Pancreas (tissue), 10 donors: ENCODE results near the gene ZNF620. TPM values are rescaled to one million over a fixed set of nuclear protein-coding genes. Genes with fewer than 3 reads are reported as not detected.
"Not testable (repeated sequence)": the region's sequence is repeated elsewhere in the genome, so short reads cannot be mapped to it uniquely, and the experiment has no call there.

Source experiments
- ATAC-seq, 4 donors: fragments of 200-7000 bp; cut with Tn5 transposase; one replicate each; pipeline versions ENCODE4 v1.8.0 to v1.9.1; 2020; ENCODE audit warnings: mild to moderate bottlenecking in 4 of 4, moderate library complexity in 4 of 4
- DNase-seq, 6 donors: peaks; one replicate each; pipeline ENCODE4 v3.0.0-alpha.2; 2020
- FAIRE-seq: peaks from 2 replicates; lab custom pipeline; 2012; peaks lifted over from hg19 to GRCh38; lab: Jason Lieb, UNC
- H3K27ac ChIP-seq, 4 donors: fragments of 200-600 bp; sonication (generic); 1 replicate in 3 of 4; 2 replicates in 1 of 4; pipeline versions ENCODE4 v1.5.0 to v1.8.0; 2020
- H3K27me3 ChIP-seq, 4 donors: fragments of 200-600 bp; one replicate each; pipeline ENCODE4 v1.8.0; 2021
- H3K36me3 ChIP-seq, 3 donors: fragments of 200-600 bp; sonication (generic) in 1 of 3; one replicate each; pipeline versions ENCODE4 v1.5.0 to v1.8.0; 2020 to 2021
- H3K4me1 ChIP-seq, 3 donors: fragments of 200-600 bp; one replicate each; pipeline ENCODE4 v1.8.0; 2021
- H3K4me3 ChIP-seq, 4 donors: fragments of 200-600 bp; sonication (generic) in 2 of 4; one replicate each; pipeline versions ENCODE4 v1.5.0 to v1.8.0; 2020 to 2021
- H3K9me3 ChIP-seq, 4 donors: fragments of 200-600 bp; one replicate each; pipeline ENCODE4 v1.8.0; 2021
- WGBS, 2 donors: extraction: QIAGEN DNeasy Blood & Tissue Kit; methylation state at CpG; one replicate each; pipeline ENCODE4 v1.1.7; 2013; 5-methylcytosine and 5-hydroxymethylcytosine counted together
- intact Hi-C, 3 donors: fragments of 100-400 bp; cut with DNase I; formaldehyde crosslinking; loops; one replicate each; pipeline versions ENCODE4 v1.11.1 to v1.14.2; 2022
- polyA plus RNA-seq, 2 donors: library from polyadenylated mRNA; stranded (reverse); fragments of 200-250 nt; gene quantifications; one replicate each; pipeline ENCODE4 v1.2.3, GENCODE V29; 2013
- total RNA-seq, 6 donors: library from RNA; stranded (reverse); fragmentation: NEBNext Ultra II Directional in 4 of 6; extraction: Animal tissue kit (Norgen Biotek cat#: 25700) in 4 of 6; gene quantifications; one replicate each; pipeline versions ENCODE4 v1.2.1 to v1.2.4, GENCODE V29; 2021 to 2023
- TF ChIP-seq, protein P1 (sequence below), 4 donors: fragments of 200-600 bp; sonication (generic) in 3 of 4; IDR thresholded peaks; one replicate each; pipeline versions ENCODE4 v1.5.0 to v1.8.0; 2021; ENCODE audit warnings: antibody characterized with exemption in 4 of 4
- donor health status: healthy with polysubstance abuse.
- donor health status: DM: no; HTN: no; CAD: no; lungs with moderate emphysema.
- donor health status: DM: no; HTN: no; CAD: no.
- donor health status: control.
- donor health status: control.
- donor health status: Bipolar disorder and iron deficiency.
- donor health status: DM: yes; HTN: yes; CAD: no.
- donor health status: DM: no; HTN: no; CAD: no.
- donor health status: DM: no; HTN: no; CAD: no.
- donor health status: DM: yes; HTN: yes; CAD: no.

The ZNF620 gene
- total and polyA plus RNA-seq, 8 donors: 1.9 to 5.0 (median 3.1) TPM

DNA sequence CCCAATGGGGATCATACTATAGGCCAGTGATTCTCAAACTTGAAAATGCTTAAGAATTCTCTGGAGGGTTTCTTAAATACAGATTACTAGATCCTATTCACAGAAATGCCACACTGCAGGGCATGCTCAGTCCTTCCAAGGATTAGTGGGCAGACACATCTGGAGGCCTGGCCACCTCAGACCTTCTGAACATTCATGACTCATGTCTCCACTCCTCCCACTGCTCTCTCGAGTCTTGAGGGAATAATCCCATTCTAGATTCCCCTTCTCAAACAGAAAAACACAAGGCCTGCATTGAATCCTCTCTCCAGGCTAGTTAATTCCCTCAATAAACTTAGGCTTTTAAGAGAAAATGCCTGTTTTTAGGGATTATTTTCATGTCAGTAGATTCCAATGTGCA, 41.0 kb downstream of the ZNF620 start:
- TF ChIP-seq, protein P1, sequence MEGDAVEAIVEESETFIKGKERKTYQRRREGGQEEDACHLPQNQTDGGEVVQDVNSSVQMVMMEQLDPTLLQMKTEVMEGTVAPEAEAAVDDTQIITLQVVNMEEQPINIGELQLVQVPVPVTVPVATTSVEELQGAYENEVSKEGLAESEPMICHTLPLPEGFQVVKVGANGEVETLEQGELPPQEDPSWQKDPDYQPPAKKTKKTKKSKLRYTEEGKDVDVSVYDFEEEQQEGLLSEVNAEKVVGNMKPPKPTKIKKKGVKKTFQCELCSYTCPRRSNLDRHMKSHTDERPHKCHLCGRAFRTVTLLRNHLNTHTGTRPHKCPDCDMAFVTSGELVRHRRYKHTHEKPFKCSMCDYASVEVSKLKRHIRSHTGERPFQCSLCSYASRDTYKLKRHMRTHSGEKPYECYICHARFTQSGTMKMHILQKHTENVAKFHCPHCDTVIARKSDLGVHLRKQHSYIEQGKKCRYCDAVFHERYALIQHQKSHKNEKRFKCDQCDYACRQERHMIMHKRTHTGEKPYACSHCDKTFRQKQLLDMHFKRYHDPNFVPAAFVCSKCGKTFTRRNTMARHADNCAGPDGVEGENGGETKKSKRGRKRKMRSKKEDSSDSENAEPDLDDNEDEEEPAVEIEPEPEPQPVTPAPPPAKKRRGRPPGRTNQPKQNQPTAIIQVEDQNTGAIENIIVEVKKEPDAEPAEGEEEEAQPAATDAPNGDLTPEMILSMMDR (IDR thresholded peaks at IDR 0.05): no peak
- WGBS, 2 donors: 47 to 76% methylated on average over 1 of the region's 1 CpG
- H3K36me3 ChIP-seq: no peaks in the 10 kb centered on the region
- no peak overlapping the region for H3K27ac ChIP-seq
- H3K27me3 ChIP-seq: no peaks in the 10 kb centered on the region
- ATAC-seq (no peak), DNase-seq (no peak), FAIRE-seq (no peak)
- H3K4me1 ChIP-seq: no peaks in the 10 kb centered on the region
- intact Hi-C loops: no loop called here
- no peak overlapping the region for H3K4me3 ChIP-seq
- no peaks in the 10 kb centered on the region for H3K9me3 ChIP-seq

DNA sequence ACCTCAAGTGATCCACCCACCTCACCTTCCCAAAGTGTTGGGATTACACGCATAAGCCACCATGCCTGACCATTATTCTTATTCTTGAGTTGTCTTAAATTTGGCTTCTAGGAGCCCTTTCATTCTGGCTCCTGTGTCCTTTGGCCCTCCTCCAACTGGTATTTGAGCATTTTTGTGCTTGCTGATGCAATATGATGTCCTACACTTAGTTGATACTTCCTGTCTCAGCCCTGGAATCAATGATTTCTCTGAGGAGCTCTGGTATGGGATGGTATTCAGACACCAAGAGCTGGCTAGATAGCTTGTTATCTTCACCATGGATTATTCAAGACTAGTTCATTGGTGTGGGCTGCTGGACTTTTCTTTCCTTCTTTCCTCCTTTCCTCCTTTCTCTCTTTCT, 44.3 kb downstream of the ZNF620 start:
- H3K4me3 ChIP-seq: no peak overlapping the region
- DNase-seq: no peak
- no peaks in the 10 kb centered on the region for H3K27me3 ChIP-seq
- WGBS, 2 donors: 100% methylated on average over 1 of the region's 1 CpG
- no peaks in the 10 kb centered on the region for H3K36me3 ChIP-seq
- H3K9me3 ChIP-seq: no peaks in the 10 kb centered on the region
- TF ChIP-seq, protein P1 (IDR thresholded peaks at IDR 0.05): no peak
- no peaks in the 10 kb centered on the region for H3K4me1 ChIP-seq
- intact Hi-C loops: no loop called here
- no peak for ATAC-seq
- no peak for FAIRE-seq
- H3K27ac ChIP-seq: no peak overlapping the region

DNA sequence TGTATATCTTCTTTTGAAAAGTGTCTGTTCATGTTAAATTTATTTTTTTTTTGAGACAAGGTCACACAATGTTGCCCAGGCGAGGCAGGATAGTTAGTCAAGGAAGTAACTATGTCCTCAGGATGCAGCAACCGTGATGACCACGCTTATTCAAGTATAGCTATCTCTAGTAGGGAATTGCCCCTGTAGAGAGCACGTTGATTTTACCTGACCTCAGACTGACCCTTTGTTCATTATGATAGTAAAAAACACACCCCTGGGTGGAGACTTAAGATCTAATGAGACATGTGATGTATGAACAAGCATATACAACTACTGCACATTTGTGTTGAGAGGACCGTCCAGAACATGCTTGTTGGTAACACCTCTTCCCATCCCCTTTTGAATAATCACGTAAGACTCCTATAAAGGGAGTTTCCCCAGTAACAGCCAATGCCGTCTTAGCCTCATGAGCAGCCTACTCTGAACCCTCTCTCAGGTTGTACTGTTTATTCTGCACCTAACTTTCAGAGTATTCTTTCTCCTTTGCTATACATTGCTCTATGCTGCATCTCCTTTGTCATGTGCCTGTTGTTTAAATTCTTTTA, 51.8 kb downstream of the ZNF620 start:
- Histone ChIP-seq H3K27me3 (no peaks in the 10 kb centered on the region), H3K4me3 (no peak overlapping the region), H3K36me3 (no peaks in the 10 kb centered on the region), H3K9me3 (no peaks in the 10 kb centered on the region), H3K4me1 (no peaks in the 10 kb centered on the region), H3K27ac (no peak overlapping the region)
- intact Hi-C loops: no loop called here
- WGBS, 2 donors: 76 to 77% methylated on average over 7 of the region's 7 CpGs
- no peak for DNase-seq
- no peak for FAIRE-seq
- TF ChIP-seq, protein P1 (IDR thresholded peaks at IDR 0.05): no peak
- ATAC-seq: no peak

DNA sequence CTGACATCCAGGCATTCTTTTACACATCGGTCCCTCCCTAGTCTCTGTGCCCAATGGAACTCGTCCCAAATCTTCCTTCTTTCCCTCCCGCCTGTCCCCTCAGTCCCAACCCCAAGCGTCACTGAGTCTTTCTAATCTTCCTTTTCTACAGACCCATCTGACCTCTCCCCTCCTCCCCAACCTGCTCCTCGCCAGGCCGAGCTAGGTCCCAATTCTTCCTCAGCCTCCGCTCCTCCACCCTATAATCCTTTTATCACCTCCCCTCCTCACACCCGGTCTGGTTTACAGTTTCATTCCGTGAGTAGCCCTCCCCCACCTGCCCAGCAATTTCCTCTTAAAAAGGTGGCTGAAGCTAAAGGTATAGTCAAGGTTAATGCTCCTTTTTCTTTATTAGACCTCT, 56.6 kb downstream of the ZNF620 start:
- ATAC-seq, H3K9me3 ChIP-seq, H3K27me3 ChIP-seq, H3K4me3 ChIP-seq, FAIRE-seq, H3K36me3 ChIP-seq, H3K27ac ChIP-seq, intact Hi-C loops, DNase-seq, H3K4me1 ChIP-seq: not testable (repeated sequence)
- 84 to 85% methylated on average over 9 of the region's 9 CpGs for WGBS, 2 donors

DNA sequence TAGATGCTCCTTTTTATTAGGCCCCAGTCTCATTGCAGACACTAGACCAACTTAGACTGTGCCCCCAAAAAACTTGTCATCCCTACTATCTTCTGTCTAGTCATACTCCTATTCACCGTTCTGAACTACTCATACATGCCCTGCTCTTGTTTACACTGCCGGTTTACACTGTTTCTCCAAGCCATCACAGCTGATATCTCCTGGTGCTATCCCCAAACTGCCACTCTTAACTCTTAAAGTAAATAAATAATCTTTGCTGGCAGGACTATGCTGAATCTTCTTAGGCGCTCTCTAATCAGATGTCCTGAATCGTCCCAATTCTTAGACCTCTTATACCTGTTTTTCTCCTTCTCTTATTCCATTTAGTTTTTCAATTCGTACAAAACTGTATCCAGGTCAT, 59.8 kb downstream of the ZNF620 start:
- H3K9me3 ChIP-seq, intact Hi-C loops, FAIRE-seq, H3K4me3 ChIP-seq, H3K36me3 ChIP-seq, ATAC-seq, H3K27ac ChIP-seq, DNase-seq, H3K27me3 ChIP-seq, H3K4me1 ChIP-seq: not testable (repeated sequence)
- whole genome bisulfite sequencing, 2 donors: 61 to 75% methylated on average over 5 of the region's 5 CpGs

DNA sequence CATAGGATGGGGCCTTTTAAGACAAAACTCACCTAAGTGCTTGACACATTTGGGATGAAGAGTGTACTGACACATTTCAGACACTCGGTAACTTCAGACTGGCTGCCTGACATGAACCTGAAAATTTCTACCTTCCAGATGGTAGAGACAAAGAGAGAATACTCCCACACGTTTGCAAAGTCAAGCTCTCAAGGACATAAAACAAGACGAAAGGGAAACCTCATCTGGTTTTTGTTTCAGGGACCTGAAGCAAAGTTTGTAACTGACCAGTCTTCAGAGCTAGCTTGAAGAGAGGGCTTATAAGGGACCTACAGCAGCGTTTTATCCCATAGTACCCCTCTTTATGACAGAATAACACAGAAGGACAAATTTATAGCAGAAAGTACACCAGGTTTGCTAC, 60.9 kb downstream of the ZNF620 start:
- H3K27ac ChIP-seq: no peak overlapping the region
- H3K27me3 ChIP-seq: no peaks in the 10 kb centered on the region
- H3K36me3 ChIP-seq: no peaks in the 10 kb centered on the region
- H3K9me3 ChIP-seq: no peaks in the 10 kb centered on the region
- intact Hi-C loops: no loop called here
- H3K4me1 ChIP-seq: no peaks in the 10 kb centered on the region
- ATAC-seq: no peak
- TF ChIP-seq, protein P1 (IDR thresholded peaks at IDR 0.05): no peak
- FAIRE-seq: no peak
- DNase-seq: no peak
- WGBS, 2 donors: 59 to 63% methylated on average over 4 of the region's 4 CpGs
- no peak overlapping the region for H3K4me3 ChIP-seq

Other genes starting within 250 kb of the ZNF620 start
- 10 to 100 TPM; 18.2 to 26.1 (median 20.5) TPM for gene EIF1B, start 196.3 kb upstream of the ZNF620 start, total RNA-seq
- gene EIF1B, start 196.3 kb upstream of the ZNF620 start, polyA plus RNA-seq: 10 to 100 TPM; 19.4 to 64.3 TPM
- gene ENTPD3, start 118.9 kb upstream of the ZNF620 start, total RNA-seq: 10 to 100 TPM in 5 of 6 donors, 1 to 10 TPM in 1; 7.0 to 21.1 (median 11.9) TPM
- gene ENTPD3, start 118.9 kb upstream of the ZNF620 start, polyA plus RNA-seq: 10 to 100 TPM in 1 of 2 donors, 1 to 10 TPM in 1; 7.8 to 27.8 TPM
- 1,000 to 10,000 TPM; 1,118 to 1,907 (median 1,508) TPM for gene RPL14, start 48.7 kb upstream of the ZNF620 start, total RNA-seq
- gene RPL14, start 48.7 kb upstream of the ZNF620 start, polyA plus RNA-seq: 1,000 to 10,000 TPM in 1 of 2 donors, 100 to 1,000 TPM in 1; 810 to 1,638 TPM
- gene ZNF619, start 28.9 kb upstream of the ZNF620 start, total RNA-seq: 1 to 10 TPM; 2.9 to 7.1 (median 4.0) TPM
- 1 to 10 TPM in 1 of 2 donors, under 1 TPM in 1; 0.76 to 1.3 TPM for gene ZNF619, start 28.9 kb upstream of the ZNF620 start, polyA plus RNA-seq
- gene ZNF621, start 18.9 kb downstream of the ZNF620 start, total RNA-seq: 10 to 100 TPM in 1 of 6 donors, 1 to 10 TPM in 5; 5.4 to 12.6 (median 8.6) TPM
- gene ZNF621, start 18.9 kb downstream of the ZNF620 start, polyA plus RNA-seq: 10 to 100 TPM; 10.7 to 14.2 TPM